IPS-18c (cell line): ENCODE data around the gene CUL9.

Experiments used
- H3K4me3 ChIP-seq: 2 replicates; pipeline ENCODE4 v1.7.0; 2013; ENCODE audit warnings: low read depth, mild to moderate bottlenecking, low read length, moderate library complexity; ENCODE audit not compliant: insufficient read depth
- H3K9me3 ChIP-seq: one replicate; pipeline ENCODE4 v1.6.1; 2013; ENCODE audit warnings: mild to moderate bottlenecking, low read length, moderate library complexity; ENCODE audit not compliant: control insufficient read depth, insufficient read depth

Gene CUL9

GRCh38 chr6:43186019-43186418, 4.0 kb downstream of the CUL9 start:
- no peak overlapping the region for H3K4me3 ChIP-seq
- H3K9me3 ChIP-seq = no peaks in the 10 kb centered on the region

DNA sequence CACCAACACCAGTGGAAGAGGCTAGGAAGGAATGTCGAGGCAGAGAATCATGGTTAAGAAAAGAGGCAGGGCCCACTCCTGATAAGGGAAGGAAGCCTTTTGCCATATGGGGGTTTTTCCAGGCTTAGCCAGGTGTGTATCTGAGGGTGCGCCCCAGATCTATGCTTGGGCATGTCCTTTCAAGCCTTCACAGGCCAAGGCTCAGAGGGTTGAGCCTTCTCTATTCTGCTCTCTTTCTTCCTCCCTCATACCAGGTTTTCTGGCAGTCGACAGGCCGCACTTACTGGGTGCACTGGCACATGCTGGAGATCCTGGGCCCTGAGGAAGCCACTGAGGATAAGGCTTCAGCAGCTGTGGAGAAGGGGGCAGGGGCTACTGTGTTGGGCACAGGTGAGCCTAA, 4.7 kb downstream of the CUL9 start:
- H3K9me3 ChIP-seq = no peaks in the 10 kb centered on the region
- H3K4me3 ChIP-seq = no peak overlapping the region

- Histone ChIP-seq H3K9me3 (no peaks in the 10 kb centered on the region), H3K4me3 (no peak overlapping the region)
These were observed 5.8 kb downstream of the CUL9 start for GRCh38 chr6:43187821-43188220.

- H3K4me3 ChIP-seq = no peak overlapping the region
- no peaks in the 10 kb centered on the region for H3K9me3 ChIP-seq
These were observed 6.4 kb downstream of the CUL9 start for GRCh38 chr6:43188426-43188825.

DNA sequence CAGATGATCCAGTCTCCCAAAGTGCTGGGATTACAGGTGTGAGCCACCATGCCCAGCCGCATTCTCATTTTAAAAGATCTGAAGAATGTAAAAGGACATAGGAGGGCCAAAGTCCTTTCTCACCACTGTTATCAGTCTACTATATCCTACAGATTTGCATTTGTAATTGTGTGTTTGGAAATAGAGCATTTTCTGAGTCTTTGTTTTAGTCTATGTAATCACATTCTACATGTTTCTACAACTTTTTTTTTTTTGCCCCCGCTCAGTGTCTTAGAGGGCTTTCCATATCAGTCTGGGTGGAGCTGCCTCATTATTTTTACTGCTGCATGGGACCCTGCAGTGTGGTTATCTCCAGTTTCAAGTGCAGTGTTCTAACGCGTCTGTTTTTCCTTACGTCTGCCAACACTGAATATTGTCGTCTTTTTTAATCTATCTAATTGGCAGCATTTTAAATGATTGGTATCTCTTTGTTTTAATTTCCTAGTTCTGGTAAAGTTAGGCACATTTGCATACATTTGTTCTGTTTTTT, 7.8 kb downstream of the CUL9 start:
- H3K4me3 ChIP-seq = no peak overlapping the region

GRCh38 chr6:43192911-43193310, 10.9 kb downstream of the CUL9 start:
- Histone ChIP-seq H3K9me3 (no peaks in the 10 kb centered on the region), H3K4me3 (no peak overlapping the region)

More for the DNA sequence above, 7.8 kb downstream of the CUL9 start:
- H3K9me3 ChIP-seq = no peaks in the 10 kb centered on the region

- Histone ChIP-seq H3K9me3 (no peaks in the 10 kb centered on the region), H3K4me3 (no peak overlapping the region)
These were observed 11.9 kb downstream of the CUL9 start for GRCh38 chr6:43193929-43194328.

- no peak overlapping the region for H3K4me3 ChIP-seq
These were observed 14.3 kb downstream of the CUL9 start for GRCh38 chr6:43196337-43196736.

DNA sequence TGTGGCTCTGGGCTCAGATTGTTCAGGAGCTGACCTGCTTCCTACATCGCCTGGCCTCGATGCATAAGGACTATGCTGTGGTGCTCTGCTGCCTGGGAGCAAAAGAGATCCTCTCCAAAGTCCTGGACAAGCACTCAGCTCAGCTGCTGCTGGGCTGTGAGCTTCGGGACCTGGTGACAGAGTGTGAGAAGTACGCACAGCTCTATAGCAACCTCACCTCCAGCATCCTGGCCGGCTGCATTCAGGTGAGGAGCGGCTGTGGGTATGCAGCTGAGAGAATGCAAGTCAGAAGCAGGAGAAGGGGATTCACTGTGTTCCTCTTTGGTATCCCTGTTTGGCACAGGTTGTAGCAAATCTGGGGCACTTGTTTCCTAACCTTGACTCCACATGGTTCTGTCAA, 17.9 kb downstream of the CUL9 start:
- no peaks in the 10 kb centered on the region for H3K9me3 ChIP-seq
- no peak overlapping the region for H3K4me3 ChIP-seq

More at GRCh38 chr6:43196337-43196736, 14.3 kb downstream of the CUL9 start:
- no peaks in the 10 kb centered on the region for H3K9me3 ChIP-seq

DNA sequence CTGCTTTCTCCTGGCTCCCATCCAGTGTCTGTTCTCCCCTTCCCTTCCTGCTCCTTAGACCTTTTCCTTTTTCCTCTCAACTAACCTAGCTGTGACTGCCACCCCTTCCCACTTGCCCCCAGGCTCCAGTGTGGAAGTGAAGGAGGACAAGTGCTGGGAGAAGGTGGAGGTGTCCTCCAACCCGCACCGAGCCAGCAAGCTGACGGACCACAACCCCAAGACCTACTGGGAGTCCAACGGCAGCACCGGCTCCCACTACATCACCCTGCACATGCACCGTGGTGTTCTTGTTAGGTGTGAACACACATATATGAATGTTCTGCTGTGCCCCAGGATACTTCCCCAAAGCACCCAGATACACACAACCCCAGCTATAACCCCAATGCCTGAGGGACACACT, 18.5 kb downstream of the CUL9 start:
- H3K4me3 ChIP-seq = no peak overlapping the region
- no peaks in the 10 kb centered on the region for H3K9me3 ChIP-seq

DNA sequence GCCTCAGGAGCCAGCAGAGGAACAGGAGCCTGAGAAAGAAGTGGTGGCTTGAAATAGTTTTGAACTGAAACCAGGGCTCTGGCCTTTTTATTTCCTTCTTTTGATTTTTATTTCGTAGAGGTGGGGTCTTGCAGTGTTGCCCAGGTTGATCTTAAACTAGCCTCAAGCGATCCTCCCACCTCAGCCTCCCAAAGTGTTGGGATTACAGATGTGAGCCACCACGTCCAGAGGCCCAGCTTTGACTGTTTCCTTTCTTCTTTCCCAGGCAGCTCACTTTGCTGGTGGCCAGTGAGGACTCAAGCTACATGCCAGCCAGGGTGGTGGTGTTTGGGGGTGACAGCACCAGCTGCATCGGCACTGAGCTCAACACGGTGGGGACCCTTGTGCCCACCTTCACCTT, 20.5 kb downstream of the CUL9 start:
- no peak overlapping the region for H3K4me3 ChIP-seq
- no peaks in the 10 kb centered on the region for H3K9me3 ChIP-seq

- no peak overlapping the region for H3K4me3 ChIP-seq
- H3K9me3 ChIP-seq = no peaks in the 10 kb centered on the region
These were observed 21.2 kb downstream of the CUL9 start for GRCh38 chr6:43203029-43203717.

DNA sequence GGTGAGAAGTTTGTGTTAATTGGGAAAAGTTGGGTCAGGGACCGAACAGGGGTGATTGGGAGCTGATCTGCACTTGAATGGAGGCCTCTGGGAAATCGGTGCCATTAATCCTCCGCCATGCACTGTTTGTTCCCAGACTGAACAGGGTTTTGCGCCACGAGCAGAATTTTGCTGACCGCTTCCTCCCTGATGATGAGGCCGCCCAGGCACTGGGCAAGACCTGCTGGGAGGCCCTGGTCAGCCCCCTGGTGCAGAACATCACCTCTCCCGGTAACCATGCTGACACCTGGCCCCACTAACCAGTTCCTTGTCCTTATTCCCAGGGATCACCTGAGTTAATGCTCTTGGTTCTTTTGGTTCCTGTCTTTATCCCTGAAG, 21.7 kb downstream of the CUL9 start:
- H3K9me3 ChIP-seq = no peaks in the 10 kb centered on the region
- no peak overlapping the region for H3K4me3 ChIP-seq

DNA sequence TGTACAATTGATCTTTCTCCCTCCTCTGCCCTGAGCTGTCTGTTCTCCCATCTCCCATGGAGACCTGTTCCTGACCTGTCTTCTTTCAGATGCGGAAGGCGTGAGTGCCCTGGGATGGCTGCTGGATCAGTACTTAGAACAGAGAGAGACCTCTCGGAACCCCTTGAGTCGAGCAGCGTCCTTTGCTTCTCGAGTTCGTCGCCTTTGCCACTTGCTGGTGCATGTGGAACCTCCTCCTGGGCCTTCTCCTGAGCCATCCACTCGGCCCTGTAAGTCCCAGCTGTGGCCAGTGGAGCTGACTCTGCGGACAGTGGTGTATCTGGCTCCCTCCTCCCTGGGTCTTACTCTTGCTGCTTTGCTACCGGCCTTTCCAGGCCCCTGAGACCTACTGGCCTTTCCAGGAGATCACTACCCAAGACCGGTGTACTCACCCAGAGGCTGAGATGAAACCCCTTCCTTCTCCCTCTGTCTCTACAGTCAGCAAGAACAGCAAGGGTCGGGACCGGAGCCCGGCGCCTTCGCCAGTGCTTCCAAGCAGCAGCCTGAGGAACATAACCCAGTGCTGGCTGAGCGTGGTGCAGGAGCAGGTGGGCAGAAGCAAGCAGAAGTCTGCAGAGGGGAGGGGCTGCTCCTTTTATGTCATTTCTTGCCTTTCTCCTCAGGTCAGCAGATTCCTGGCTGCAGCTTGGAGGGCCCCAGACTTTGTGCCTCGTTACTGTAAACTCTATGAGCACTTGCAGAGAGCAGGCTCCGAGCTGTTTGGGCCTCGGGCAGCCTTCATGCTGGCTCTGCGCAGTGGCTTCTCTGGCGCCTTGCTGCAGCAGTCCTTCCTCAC, 22.5 kb downstream of the CUL9 start:
- no peaks in the 10 kb centered on the region for H3K9me3 ChIP-seq

GRCh38 chr6:43205849-43206248, 23.9 kb downstream of the CUL9 start:
- no peaks in the 10 kb centered on the region for H3K9me3 ChIP-seq
- no peak overlapping the region for H3K4me3 ChIP-seq

More for the DNA sequence above, 22.5 kb downstream of the CUL9 start:
- no peak overlapping the region for H3K4me3 ChIP-seq

GRCh38 chr6:43207286-43207685, 25.3 kb downstream of the CUL9 start:
- H3K9me3 ChIP-seq = no peaks in the 10 kb centered on the region
- no peak overlapping the region for H3K4me3 ChIP-seq

GRCh38 chr6:43211955-43212354, 30.0 kb downstream of the CUL9 start:
- no peak overlapping the region for H3K4me3 ChIP-seq
- H3K9me3 ChIP-seq = no peaks in the 10 kb centered on the region

DNA sequence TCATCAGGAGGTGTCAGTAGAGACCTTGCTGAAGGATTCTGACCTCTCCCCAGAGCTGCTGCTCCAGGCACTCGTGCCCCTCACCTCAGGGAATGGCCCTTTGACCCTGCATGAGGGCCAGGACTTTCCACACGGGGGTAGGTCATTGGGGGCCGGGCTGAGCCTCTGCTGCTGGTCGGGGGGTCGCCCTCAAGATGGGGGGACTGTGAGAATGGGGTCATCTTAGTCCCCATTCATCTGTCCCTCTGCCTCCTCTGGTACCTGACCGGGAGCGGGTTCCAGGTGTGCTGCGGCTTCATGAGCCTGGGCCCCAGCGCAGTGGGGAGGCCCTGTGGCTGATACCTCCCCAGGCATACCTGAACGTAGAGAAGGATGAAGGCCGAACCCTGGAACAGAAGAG, 31.4 kb downstream of the CUL9 start:
- Histone ChIP-seq H3K4me3 (no peak overlapping the region), H3K9me3 (no peaks in the 10 kb centered on the region)
